Fibroblast of skin of abdomen (primary cell): ENCODE measurements around the gene UNC5B.
"Not testable (repeated sequence)": the region's sequence is repeated elsewhere in the genome, so short reads cannot be mapped to it uniquely, and the experiment has no call there.

ENCODE experiments used
- DNase-seq: peaks from one replicate; pipeline ENCODE4 v3.0.0-alpha.2; 2013

The UNC5B gene

DNA sequence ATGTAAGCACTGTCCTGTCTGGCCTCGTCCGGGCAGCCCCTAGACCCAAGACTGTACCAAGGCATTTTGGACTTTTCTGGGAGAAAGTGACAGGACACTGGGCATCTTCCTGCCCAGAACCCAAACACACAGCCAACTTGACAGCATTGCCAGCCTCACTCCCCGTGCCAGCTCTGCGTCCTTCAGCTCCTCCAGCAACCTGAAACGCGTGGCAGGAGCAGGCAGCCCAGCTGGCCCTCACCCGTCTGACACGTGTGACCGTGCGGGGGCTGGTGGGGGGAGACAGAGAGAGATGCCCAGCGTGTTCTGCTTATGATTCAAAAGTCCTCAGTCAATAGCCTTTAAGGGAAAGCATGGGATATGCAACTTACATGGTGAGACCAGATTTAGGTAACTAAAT, 56.4 kb downstream of the UNC5B start:
- DNase-seq, result peak; percentile 41

DNA sequence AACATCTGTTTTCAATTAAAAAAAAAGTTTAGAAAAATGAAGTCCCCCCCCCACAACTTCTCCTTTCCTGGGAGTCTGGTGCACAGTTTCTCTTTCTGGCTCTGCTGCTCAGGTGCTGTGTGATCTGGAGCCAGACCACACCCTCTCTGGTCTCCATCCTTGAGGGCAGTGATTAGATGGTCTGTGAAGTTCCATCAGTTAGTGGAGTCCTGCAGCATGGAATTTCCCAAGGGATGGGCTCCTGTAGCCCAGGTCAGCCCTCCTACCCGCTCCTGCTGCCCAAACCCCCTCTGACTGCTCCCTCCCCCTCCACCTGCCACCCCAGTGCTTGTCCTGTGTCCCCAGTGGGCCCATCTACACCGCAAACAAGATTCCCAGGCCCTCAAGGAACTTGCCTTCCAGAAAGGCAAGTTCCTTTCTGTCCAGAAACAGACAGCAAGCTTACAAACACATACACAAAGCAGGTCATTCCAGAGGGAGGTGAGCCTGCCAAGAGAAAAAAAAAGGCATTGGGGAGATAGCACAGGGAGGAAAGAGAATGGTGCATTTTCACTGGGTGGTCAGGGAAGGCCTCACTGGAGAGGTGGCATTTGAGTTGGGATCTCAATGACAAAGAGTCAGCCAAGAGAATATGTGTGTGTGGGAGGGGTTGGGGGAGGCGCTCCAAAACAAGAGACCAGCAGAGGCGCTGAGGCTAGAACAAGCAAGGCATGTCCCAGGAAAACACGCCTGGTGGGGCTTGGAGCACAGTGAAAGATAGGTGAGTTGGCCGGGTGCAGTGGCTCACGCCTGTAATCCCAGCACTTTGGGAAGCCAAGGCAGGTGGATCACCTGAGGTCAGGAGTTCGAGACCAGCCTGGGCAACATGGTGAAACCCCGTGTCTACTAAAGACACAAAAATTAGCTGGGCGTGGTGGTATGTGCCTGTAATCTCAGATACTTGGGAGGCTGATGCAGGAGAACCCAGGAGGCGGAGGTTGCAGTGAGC, 57.2 kb downstream of the UNC5B start:
- DNase-seq, result peak; percentile 40

- DNase-seq, result peak; percentile 77
Observed at GRCh38 chr10:71270301-71271220, 58.2 kb downstream of the UNC5B start.

- no peak for DNase-seq
Observed at GRCh38 chr10:71271662-71272055, 59.3 kb downstream of the UNC5B start.

GRCh38 chr10:71272056-71272771, 59.8 kb downstream of the UNC5B start:
- DNase-seq, result peak; percentile 79

DNA sequence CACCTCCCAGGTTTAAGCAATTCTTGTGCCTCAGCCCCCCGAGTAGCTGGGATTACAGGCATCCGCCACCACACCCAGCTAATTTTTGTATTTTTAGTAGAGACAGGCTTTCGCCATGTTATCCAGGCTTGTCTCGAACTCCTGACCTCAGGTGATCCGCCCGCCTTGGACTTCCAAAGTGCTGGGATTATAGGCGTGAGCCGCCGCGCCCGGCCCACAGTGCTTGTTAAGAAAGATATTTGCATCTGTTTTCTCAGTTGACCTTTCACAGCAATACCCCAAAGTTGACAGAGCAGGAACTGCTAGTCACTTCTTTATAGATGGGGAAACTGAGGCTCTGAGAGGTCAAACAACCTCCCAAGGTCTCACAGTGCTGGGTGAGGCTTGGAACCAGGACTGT, 60.6 kb downstream of the UNC5B start:
- DNase-seq, result not testable (repeated sequence)

GRCh38 chr10:71273506-71273905, 61.1 kb downstream of the UNC5B start:
- no peak for DNase-seq

- DNase-seq, result no peak
Observed at GRCh38 chr10:71274901-71275796, 62.8 kb downstream of the UNC5B start.

DNA sequence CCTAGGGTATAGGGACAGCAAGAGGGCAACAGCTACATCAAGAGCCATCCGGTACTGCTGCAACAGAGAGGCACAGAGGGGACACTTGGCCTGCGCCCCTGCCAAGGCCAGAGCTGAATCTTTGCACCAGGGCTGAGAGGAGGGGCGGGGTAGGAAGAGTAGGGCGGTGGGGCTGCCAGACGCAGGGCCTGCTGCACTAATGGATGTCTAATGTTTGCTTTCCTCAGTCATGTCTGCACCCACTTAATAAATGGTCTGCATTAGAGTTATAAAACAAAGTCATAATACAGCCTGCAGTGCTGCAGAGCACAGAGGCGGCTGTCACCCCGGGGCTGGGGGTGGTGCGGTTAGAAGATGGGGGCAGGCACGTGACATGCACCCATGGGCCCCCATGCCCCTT, 64.5 kb downstream of the UNC5B start:
- DNase-seq, result no peak

DNA sequence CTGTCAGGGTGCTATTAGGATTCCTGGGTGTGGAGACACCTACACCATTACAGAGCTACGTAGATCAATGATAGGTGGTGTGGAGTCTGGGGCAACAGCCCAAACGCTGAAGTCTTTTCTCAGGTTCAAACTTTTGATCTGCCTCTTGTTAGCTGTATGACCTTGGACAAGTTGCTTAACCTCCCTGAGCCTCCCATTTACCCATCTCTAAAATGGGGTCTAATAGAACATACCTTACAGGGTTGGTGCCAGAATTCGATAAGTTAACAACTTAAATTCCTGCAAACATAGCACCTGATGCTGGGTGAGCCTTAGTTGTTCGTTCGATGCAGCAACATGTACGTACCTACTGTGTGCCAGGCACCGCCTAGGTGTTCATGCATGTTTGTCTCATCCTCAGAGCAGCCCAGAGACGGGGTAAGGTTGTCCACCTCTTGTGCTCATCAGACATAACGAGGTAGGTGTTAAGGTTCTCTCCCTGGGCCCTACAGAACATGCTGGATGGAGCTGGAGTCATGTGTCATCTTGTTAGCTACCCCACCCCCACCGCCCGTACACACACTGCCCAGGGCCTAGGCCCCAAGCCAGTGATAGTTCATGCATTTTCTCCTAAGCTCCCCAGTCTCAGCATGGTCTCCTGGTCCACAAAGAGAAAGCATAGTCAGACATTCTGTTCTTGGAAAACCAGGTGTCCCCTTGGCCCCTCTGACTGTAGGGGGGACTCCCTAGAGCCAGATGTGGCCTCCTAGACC, 65.7 kb downstream of the UNC5B start:
- no peak for DNase-seq

DNA sequence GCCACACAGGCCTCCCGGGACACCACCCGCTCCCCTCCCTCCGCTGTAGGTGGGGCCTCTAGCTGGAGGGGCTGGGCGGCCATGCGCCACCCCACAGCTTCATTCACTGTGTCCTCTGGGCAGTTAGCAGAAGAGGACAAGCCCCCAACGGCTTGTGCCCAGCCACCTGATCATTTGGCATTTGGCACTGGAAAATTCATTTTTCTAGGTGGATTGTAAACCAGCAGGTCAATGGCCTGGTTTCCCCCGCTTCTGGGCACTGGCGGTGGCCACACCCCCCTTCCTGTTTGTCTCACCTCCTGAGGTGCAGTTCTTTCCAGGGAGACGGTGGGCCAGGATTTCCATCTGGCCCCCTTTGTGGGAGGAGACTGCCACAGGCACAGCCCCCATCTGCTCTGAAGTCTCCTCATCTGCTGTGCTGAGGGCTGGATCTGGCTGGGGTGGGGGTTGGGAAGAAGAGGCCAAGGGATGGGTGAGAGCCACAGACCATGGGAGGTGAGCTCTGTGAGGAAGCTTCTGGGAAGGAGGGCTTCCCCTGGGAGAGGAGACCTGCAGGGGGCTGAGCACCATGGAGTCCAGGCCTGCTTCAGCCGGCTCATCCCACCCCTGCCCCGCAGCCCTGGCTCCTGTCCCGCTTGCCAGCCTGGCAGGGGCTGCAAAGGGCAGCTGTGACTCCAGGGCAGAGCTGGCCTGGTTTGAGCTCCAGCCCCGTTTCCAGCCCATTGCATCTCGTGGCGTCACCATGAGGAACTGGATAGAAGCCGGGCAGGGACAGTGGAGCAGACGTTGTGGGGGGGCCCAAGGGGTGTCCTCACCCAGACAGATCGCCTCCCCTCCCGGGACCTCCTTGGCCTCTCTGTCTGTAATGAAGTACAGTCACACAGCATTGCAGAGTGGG, 66.6 kb downstream of the UNC5B start:
- no peak for DNase-seq

GRCh38 chr10:71279590-71280170, 67.3 kb downstream of the UNC5B start:
- no peak for DNase-seq

GRCh38 chr10:71280216-71280615, 67.8 kb downstream of the UNC5B start:
- DNase-seq, result no peak

- DNase-seq, result no peak
Observed at GRCh38 chr10:71280825-71281224, 68.5 kb downstream of the UNC5B start.

DNA sequence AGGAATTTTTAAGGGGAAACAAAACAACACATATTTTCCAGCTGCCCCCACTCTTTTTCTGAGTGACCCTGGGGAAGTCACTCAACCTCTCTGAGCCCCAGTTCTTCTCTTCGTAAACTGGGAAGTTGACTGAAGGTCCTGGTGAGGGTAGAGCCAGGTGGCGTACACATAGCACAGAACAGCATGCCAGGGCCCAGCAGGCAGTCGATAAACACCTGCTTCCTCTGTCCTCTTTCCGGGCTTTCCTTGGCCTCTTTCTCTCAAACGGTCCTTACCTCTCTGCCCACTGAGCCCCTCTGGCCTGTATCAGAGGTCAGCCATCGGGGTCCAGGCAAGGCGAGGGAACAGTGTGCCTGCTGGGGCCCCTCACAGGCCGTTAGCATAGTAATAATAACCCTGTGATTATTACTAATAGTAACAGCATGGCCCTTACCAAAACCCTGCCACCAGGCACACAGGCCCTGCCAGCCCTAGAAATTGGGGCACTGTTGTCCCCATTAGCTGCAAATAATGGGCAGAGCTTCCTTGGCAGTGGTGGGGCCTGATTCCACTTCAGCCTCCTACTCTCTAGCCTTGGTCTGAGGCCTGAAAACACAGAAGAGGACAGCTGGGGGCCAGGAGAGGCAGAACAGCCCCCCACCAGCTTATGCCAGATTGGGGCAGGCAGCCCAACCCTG, 69.4 kb downstream of the UNC5B start:
- no peak for DNase-seq

DNA sequence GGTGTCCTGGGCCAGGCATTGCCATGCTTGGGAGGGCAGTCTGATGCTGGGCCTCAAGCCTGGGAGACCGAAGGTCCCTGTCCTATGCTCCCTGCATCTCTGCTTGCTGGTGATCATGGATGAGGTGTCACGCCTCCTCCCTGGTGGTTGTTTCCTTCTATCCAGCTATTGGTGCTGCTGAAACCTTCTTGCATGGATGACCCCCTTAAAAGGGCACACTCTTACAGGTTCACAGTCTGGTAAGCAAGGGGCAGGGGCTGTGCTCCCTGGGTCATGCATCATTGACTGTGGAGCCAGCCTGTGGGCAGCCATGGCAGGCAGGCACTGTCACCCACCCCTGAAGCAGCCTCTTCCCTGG, 69.9 kb downstream of the UNC5B start:
- DNase-seq, result no peak

DNA sequence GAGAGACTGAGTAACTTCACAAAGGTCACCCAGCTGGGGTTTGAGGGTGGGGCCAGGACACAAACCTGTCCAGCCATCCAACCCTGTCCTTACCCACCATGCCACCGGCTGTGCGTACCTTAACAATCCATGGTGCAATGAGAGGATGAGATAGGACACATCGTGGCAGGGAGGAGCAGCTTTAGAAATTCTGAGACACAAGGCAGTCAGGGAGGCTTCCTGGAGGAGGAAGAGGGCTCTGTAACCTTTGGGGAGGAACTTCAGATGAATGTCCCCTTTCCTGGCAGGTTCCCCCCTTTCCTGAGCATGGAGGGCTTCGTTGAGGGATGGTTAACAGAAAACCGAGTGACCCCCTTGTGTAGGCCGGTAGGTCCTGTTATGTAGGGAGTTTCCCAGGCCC, 71.0 kb downstream of the UNC5B start:
- no peak for DNase-seq

- no peak for DNase-seq
Observed at GRCh38 chr10:71283876-71284275, 71.5 kb downstream of the UNC5B start.
